ES-I3 (cell line): Measurements from ENCODE around the gene CSNK1G1.

ENCODE experiments used
- H3K36me3 ChIP-seq: 2 replicates; pipeline ENCODE4 v1.6.1; 2013; ENCODE audit warnings: mild to moderate bottlenecking, low read length, control low read depth, moderate library complexity; ENCODE audit not compliant: insufficient read depth
- H3K4me1 ChIP-seq: 2 replicates; pipeline ENCODE4 v1.6.1; 2013; ENCODE audit warnings: mild to moderate bottlenecking, control low read depth, low read length; ENCODE audit not compliant: insufficient read depth
- H3K9ac ChIP-seq: 2 replicates; pipeline ENCODE4 v1.6.1; 2013; ENCODE audit warnings: low read depth, mild to moderate bottlenecking, low read length, moderate library complexity
- H3K9me3 ChIP-seq: 2 replicates; pipeline ENCODE4 v1.6.1; 2013; ENCODE audit warnings: mild to moderate bottlenecking, low read length, moderate library complexity; ENCODE audit not compliant: control insufficient read depth, insufficient read depth

CSNK1G1 gene

GRCh38 chr15:64146885-64147681, 208.9 kb downstream of the CSNK1G1 start:
- Histone ChIP-seq H3K9me3 (no peaks in the 10 kb centered on the region), H3K9ac (no peak overlapping the region), H3K36me3 (no peaks in the 10 kb centered on the region), H3K4me1 (no peaks in the 10 kb centered on the region)

DNA sequence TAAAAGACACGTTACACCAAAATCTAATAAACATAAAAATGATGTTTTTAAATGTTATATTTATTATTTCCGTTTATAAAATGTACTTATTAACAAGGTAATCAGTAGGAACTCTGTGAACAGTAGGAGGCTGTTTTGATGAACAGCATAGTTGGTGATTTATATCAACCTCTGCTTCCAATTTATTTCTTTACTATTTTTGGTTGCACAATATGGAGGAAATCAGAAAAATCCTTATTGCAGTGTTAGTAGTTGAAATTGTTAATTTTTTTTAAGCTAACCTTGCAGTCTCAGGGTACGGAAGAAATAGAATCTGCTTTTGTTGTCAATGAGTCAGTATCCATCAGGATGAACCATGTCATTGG, 209.5 kb downstream of the CSNK1G1 start:
- no peaks in the 10 kb centered on the region for H3K9me3 ChIP-seq

DNA sequence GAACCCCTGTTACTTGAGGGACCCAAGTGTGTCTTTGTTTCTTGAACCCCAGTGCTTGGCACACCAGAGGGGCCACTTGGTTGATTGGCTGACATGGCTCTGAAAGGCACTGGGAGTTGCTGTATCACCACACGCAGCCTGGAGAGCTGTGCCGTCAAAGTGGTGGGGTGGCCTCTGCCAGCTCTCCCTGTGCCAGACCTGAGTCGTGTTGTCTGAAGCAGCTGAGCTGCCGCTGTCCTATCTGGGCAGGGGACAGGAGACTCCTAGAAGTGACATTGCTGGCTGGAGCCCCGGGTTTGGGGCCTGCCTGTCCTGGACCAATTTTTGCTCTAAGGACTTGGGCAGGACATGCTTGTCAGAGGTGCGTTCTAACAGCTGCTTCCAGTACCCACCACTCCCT, 209.9 kb downstream of the CSNK1G1 start:
- Histone ChIP-seq H3K9me3 (no peaks in the 10 kb centered on the region), H3K9ac (no peak overlapping the region), H3K4me1 (no peaks in the 10 kb centered on the region), H3K36me3 (no peaks in the 10 kb centered on the region)

More for the DNA sequence above, 209.5 kb downstream of the CSNK1G1 start:
- H3K4me1 ChIP-seq = no peaks in the 10 kb centered on the region
- no peak overlapping the region for H3K9ac ChIP-seq
- no peaks in the 10 kb centered on the region for H3K36me3 ChIP-seq

GRCh38 chr15:64144565-64145281, 211.2 kb downstream of the CSNK1G1 start:
- H3K9ac ChIP-seq = no peak overlapping the region
- no peaks in the 10 kb centered on the region for H3K36me3 ChIP-seq
- no peaks in the 10 kb centered on the region for H3K4me1 ChIP-seq

GRCh38 chr15:64144192-64144564, 211.8 kb downstream of the CSNK1G1 start:
- no peaks in the 10 kb centered on the region for H3K36me3 ChIP-seq
- H3K4me1 ChIP-seq = no peaks in the 10 kb centered on the region
- no peak overlapping the region for H3K9ac ChIP-seq
- no peaks in the 10 kb centered on the region for H3K9me3 ChIP-seq

More at GRCh38 chr15:64144565-64145281, 211.2 kb downstream of the CSNK1G1 start:
- H3K9me3 ChIP-seq = no peaks in the 10 kb centered on the region

- Histone ChIP-seq H3K4me1 (no peaks in the 10 kb centered on the region), H3K36me3 (no peaks in the 10 kb centered on the region), H3K9me3 (no peaks in the 10 kb centered on the region), H3K9ac (no peak overlapping the region)
Measured at GRCh38 chr15:64143276-64143675, 212.7 kb downstream of the CSNK1G1 start.

DNA sequence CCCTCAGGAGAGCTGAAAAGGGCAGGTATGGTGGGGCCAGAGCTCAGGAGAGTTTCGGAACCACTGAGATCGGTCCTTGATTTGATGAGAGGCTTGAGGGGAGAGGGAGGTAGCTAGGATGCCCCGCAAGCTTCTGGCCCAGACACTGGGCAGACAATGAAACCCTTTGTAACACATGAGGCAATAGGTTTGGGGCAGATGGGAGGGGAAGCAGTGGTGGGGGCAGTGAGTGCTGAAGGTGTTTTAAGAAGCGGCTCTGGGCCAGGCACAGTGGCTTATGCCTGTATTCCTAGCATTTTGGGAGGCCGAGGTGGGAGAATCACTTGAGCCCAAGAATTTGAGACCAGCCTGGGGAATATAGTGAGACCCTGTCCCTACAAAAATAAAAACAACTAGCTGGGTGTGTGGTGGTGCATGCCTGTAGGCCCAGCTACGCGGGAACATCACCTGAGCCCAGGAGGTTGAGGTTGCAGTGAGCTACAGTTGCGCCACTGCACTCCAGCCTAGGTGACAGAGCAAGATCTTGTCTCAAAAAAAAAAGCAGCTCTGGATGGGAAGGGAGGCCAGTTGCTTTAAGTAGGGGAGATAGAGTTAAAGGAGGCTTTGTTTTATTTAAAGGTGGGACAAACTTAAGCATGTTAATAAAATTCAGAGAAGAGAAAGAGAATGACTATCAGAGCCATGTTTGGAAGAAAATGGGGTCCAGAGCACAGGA, 214.0 kb downstream of the CSNK1G1 start:
- Histone ChIP-seq H3K9me3 (no peaks in the 10 kb centered on the region), H3K9ac (no peak overlapping the region), H3K36me3 (no peaks in the 10 kb centered on the region; the same call in none of the 2 replicates), H3K4me1 (no peaks in the 10 kb centered on the region)

GRCh38 chr15:64138331-64138941, 217.5 kb downstream of the CSNK1G1 start:
- H3K36me3 ChIP-seq = peaks cover 8% of the 10 kb centered on the region
- H3K9me3 ChIP-seq = no peaks in the 10 kb centered on the region
- H3K4me1 ChIP-seq = no peaks in the 10 kb centered on the region
- H3K9ac ChIP-seq = no peak overlapping the region

- peaks cover 8% of the 10 kb centered on the region for H3K36me3 ChIP-seq
- H3K9ac ChIP-seq = no peak overlapping the region
- no peaks in the 10 kb centered on the region for H3K4me1 ChIP-seq
- H3K9me3 ChIP-seq = no peaks in the 10 kb centered on the region
Measured at GRCh38 chr15:64137226-64137833, 218.6 kb downstream of the CSNK1G1 start.

GRCh38 chr15:64136347-64136746, 219.6 kb downstream of the CSNK1G1 start:
- peaks cover 8% of the 10 kb centered on the region for H3K36me3 ChIP-seq
- H3K9ac ChIP-seq = no peak overlapping the region
- no peaks in the 10 kb centered on the region for H3K4me1 ChIP-seq
- H3K9me3 ChIP-seq = no peaks in the 10 kb centered on the region

- Histone ChIP-seq H3K9ac (no peak overlapping the region), H3K36me3 (peaks cover 8% of the 10 kb centered on the region), H3K4me1 (no peaks in the 10 kb centered on the region), H3K9me3 (no peaks in the 10 kb centered on the region)
Measured at GRCh38 chr15:64134345-64134829, 221.6 kb downstream of the CSNK1G1 start.

DNA sequence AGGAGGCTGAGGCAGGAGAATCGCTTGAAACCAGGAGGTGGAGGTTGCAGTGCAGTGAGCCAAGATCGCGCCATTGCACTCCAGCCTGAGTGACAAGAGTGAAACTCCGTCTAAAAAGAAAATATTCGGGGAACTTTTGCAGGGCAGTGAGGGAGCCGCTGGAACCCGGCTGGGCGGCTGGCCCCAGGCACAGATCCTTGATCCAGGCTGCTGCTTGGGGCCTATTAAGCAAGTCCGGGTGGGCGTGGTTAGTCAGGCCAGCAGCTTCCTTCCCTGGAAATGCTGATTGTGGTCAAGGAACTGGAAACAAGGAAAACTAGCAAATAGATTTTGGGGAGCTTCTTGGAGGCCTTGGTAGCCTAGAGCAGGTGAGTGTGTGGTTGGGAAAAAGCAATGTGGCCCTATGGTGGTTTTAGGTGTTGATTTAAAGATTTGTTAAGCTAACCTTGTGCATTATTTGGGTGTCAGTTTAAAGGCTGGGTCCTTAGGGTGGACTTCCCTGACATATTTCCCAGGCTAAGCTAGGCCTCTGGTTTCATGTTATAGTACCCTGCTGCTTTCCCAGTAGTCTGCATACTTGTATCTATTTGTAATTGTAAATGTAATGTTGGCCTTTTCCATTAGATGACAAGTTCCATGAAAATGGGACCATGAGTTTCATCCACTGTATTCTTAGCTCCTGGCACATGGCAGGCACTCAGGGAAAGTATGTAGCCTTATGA, 222.2 kb downstream of the CSNK1G1 start:
- Histone ChIP-seq H3K4me1 (no peaks in the 10 kb centered on the region), H3K9ac (no peak overlapping the region)

GRCh38 chr15:64132217-64132616, 223.8 kb downstream of the CSNK1G1 start:
- H3K36me3 ChIP-seq = peaks cover 10% of the 10 kb centered on the region
- H3K4me1 ChIP-seq = no peaks in the 10 kb centered on the region

More for the DNA sequence above, 222.2 kb downstream of the CSNK1G1 start:
- H3K36me3 ChIP-seq = peaks cover 8% of the 10 kb centered on the region
- no peaks in the 10 kb centered on the region for H3K9me3 ChIP-seq

More at GRCh38 chr15:64132217-64132616, 223.8 kb downstream of the CSNK1G1 start:
- Histone ChIP-seq H3K9me3 (no peaks in the 10 kb centered on the region), H3K9ac (no peak overlapping the region)
